Measurements from ENCODE around the gene C4orf54.

The C4orf54 gene

GRCh38 chr4:99651811-99652485 is 5.7 kb downstream of the C4orf54 start:
- DNase-seq = no peak

DNA sequence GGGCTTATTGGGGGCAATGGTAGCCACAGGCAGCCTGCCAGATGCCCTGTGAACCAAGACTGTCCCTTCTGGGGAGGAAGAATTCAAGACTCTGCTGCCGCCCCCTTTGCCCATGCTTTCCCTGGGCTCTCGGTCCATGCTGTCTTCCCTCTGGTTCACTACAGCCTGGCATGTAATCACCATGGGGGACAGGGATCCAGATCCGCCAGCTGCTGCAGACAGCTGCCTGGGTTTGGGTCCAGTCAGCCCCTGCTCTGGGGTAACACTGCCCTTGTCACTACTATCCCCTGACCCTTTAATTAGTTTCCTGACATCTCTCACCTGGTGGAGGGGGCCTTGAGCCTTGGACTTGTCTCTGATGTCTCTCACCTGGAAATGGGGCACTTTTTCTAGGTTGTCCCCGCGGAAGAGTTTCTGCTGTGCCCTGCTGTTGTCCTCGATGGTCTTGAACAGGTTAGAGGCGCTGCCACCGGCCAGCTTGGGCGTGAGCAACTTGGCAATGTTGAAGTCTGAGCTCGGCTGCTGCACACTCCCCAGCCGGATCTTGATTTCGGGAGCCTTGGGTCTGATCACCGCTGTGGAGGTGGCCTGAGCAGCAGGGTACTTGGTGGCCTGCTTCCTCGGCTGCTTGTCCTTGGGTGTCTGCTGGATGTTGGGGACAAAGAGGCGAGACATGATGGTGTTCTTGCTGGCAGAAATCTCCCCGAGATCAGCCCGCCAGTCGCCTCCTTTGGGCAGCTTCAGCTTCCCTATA is 6.4 kb downstream of the C4orf54 start:
- DNase-seq = no peak

DNA sequence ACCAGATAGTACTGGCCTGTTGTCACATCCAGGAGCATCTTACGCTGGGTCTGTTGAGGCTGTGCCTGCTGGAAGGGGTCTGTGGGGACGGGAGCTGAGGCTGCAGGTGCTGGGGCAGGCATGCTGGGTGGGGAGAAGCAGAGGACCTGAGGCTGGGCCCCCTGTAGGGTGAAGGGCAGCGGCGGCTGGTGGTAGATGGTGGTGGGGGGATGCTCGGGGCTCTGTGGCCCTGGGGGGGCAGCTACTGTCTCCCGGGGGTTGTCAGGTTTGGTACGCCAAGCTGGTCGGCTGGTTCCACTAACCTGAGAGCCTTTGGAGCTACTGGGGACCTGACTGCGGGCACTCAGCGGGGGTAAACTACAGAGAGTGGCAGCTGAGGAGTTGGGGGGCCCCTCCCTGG is 7.8 kb downstream of the C4orf54 start:
- no peak for DNase-seq

- DNase-seq = no peak
Observed at GRCh38 chr4:99649208-99649607, 8.4 kb downstream of the C4orf54 start.

DNA sequence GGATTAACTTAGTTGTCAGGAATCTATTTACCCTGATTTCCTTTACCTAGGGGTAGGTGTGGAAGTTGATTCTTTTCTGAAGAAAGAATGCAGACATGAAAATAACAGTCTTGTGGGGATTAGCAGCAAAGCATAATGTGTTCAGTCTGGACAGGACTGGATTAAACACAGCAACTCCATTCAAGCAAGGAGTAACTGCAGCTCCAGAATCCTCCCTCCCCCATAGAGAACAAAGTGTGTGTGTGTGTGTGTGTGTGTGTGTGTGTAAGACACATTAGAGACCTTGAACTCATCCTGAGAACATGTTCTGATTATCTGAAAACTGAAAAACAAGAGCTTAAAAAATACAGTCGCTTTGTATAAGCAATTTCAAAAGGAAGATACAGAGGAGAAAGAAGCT is 9.3 kb downstream of the C4orf54 start:
- no peak for DNase-seq

- DNase-seq = no peak
Observed at GRCh38 chr4:99647071-99647470, 10.6 kb downstream of the C4orf54 start.

DNA sequence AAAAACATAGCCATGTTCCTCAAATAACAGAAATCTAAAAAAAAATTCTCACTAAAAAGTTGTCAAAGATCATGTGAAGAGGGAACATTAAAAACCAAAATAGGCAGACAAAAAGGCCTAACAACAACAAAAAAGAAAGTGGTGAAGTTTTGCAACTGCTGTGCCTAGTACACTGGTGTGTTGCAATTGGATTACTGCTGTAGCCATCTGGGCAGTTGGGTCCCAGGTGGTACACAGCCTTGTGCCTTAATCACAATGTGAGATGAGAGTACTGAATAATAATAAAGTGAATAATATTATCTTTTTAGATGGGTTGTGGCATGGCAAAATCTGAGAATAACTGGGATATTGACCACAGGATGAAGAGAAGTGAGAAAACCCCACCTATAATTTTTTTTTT is 12.0 kb downstream of the C4orf54 start:
- no peak for DNase-seq

- no peak for DNase-seq
Observed at GRCh38 chr4:99645036-99645435, 12.6 kb downstream of the C4orf54 start.

DNA sequence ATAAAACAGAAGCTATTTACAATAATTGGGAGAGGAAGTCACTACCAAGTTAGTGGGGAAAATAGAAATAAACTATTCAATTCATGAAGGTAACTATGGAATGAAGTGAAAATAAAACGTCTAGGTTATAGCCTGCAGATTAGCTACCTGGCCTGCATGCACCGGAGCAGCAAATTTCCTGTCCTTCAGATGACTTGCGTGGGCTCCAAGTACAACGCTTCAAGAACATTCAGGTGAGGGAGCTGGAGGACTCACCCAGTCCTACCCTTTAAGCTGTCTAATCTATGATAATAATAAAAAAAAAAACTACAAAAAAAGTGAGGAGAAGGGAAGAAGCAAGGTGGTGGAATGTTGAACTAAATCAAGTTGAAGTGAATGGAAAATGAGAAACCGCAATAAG is 13.2 kb downstream of the C4orf54 start:
- DNase-seq = no peak

GRCh38 chr4:99642725-99643489 is 14.7 kb downstream of the C4orf54 start:
- DNase-seq = no peak

DNA sequence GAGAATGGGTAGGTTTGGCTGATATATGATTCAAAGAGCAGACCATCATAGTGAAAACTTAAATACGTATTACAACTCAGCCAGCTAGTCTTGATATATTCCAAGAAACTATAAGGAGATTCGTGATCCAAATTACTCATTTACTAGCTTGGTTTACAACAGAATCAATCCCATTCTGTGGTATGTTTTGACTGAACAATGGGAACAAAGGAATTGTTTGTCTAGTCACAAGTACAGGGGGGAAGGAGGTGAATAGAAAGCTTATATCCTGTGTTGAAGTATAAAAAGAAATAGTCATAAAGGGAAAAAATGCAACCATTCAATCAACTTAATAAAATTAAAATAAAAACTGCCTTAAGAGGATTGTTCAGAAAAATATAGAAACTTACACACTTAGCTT is 17.0 kb downstream of the C4orf54 start:
- no peak for DNase-seq

DNA sequence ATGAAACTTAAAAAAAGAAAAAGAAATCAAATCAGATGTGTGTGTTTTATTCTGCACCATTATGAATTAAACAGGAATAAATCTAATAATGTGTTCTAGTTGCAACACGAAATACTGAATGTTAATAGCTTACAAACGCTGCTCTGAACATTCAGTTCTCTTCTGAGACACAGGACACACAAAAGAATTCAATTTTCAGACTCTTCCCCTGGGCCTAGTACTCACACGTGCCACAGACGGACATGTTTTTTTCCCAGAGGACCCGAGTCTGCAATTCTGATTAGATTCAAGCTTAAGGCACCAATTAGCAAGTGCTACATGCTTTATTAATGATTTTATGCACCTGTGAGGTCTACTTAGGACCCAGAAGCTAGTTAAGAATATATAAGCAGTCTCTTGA is 20.5 kb downstream of the C4orf54 start:
- DNase-seq = no peak

DNA sequence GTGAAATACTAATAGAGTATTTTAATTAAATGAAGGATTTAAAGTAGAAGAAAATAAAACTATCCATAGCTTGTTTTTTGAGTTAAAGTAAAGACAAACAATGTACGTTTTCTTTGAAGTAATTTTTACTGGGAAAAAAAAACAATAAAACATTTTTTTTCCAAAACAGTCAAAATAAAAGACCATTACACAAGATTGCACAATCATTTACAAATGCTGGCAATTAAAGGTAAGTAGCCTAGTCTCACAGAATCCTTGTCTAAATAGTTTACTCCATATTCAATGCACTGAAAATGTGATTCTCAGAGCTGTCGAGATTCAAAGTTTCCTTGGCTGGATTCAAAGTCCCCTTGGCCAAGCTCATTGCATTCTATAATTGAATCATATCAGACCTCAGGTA is 21.2 kb downstream of the C4orf54 start:
- DNase-seq = no peak

DNA sequence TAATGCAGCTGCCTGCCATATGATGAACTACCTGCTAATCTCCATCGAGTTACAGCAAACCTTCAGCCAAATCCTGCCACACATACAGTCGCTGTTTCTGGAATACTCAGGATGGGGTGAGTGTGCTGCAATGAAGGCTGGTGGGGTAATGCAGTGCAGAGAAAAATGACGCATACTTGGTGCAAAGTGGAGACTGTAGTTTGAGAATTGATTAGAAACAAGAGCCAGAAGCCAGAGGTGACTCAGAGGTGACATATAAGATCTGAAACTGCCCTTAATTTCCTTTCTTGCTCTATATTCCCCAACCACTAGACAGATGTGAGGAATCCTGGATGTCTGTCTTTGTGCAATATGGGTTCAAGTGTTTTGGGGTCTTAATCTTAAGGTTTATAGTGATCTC is 22.0 kb downstream of the C4orf54 start:
- no peak for DNase-seq

DNA sequence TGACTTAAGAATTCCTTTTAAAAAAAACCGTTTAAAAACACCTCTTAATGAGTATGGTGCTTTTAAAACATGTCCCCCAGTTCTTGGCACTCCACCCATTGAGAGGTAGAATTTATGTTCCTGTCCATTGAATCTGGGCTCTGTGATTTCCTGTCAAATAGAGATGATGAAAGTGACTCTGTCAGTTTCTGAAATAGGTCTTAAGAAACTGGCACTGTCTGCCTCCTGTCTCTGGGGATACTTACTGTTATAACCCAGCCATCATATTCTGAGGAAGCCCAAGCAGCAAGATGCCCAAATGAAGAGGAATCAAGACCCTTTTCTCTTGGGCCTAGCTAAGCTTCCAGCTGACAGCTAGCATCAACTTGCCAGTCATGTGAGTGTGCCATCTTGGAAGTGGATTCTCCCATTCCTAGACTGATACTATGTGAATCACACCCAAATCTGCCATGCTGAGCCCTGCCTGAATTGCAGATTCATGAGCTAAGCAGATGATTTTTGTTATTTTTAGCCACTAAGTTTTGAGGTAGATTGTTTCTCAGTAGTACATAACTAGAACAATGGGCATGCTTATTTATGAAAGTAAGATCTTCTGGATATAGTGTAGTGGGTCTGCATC is 22.8 kb downstream of the C4orf54 start:
- no peak for DNase-seq

GRCh38 chr4:99633772-99634171 is 23.9 kb downstream of the C4orf54 start:
- DNase-seq = no peak

- no peak for DNase-seq
Observed at GRCh38 chr4:99630857-99631360, 26.7 kb downstream of the C4orf54 start.

DNA sequence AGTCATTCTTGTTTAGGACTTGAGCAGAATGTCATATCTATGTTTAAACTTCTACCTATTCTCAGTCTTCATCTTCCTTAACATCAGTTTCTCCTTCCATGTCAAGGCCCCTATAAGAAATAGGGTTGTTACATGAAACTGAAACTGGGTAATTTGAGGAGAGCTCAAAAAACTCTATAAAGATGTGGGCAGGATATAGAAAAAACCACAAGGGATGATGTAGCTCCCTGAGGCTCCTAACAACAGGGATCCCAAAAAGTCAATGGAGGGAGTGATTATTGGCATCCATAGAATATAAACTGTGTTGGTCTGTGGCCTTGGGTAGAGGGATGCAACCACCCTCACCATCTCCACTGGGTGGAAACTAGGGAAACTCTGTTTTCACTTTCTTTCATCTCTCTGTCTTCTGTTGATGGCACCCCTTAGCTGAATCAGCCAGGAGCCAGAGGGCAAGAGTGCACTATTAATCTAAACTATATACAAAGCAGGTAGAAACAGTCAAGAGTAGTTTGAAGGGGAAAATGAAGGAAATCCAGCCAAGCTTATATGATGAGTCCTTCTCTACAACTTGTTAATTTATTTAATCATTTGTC is 27.6 kb downstream of the C4orf54 start:
- DNase-seq = no peak

- DNase-seq = no peak
Observed at GRCh38 chr4:99628040-99628439, 29.6 kb downstream of the C4orf54 start.

- DNase-seq = no peak
Observed at GRCh38 chr4:99625369-99625768, 32.3 kb downstream of the C4orf54 start.

GRCh38 chr4:99624141-99624719 is 33.4 kb downstream of the C4orf54 start:
- DNase-seq = no peak

DNA sequence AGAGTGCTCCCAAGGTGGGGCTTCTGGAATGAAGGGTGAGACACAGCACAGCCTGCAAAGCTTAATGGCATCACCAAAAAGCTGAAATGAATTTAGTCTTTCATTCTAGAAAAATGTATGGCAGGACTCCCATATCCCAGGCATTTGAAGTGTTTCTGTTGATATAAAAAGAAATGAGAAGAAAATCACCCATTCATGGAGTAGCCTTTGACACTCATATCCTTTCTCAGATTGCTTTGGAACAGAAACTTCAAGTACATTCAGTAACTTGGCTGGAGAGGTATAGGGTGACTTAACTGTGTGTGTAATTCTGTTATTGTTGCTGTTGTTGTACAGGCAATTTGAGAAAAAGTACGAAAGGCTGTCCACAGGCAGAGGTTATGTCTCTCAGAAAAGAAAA is 35.3 kb downstream of the C4orf54 start:
- DNase-seq = no peak

- DNase-seq = no peak
Observed at GRCh38 chr4:99617374-99617773, 40.3 kb downstream of the C4orf54 start.
